ENCODE results near the gene OSBPL8.
"Not testable (repeated sequence)": the region's sequence is repeated elsewhere in the genome, so short reads cannot be mapped to it uniquely, and the experiment has no call there.

The OSBPL8 gene

DNA sequence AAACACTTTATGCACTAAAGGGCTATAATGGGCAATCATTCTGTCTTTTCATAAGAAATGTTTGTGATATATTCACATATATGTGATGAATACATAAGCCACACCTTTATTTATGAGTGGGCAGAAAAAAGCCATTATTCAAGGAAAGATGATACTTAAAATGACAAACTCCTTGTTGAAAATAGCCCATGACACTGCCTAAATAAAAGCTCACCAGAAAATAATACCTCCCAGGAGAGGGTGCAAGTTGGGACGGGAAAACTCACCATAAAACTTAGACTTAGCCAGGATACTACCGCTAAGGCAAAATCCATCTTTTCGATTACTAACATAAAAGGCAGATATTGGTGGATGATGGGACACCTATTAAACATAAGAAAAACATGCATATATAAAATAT lies 175.6 kb downstream of the OSBPL8 start:
- TF ChIP-seq, protein P1, sequence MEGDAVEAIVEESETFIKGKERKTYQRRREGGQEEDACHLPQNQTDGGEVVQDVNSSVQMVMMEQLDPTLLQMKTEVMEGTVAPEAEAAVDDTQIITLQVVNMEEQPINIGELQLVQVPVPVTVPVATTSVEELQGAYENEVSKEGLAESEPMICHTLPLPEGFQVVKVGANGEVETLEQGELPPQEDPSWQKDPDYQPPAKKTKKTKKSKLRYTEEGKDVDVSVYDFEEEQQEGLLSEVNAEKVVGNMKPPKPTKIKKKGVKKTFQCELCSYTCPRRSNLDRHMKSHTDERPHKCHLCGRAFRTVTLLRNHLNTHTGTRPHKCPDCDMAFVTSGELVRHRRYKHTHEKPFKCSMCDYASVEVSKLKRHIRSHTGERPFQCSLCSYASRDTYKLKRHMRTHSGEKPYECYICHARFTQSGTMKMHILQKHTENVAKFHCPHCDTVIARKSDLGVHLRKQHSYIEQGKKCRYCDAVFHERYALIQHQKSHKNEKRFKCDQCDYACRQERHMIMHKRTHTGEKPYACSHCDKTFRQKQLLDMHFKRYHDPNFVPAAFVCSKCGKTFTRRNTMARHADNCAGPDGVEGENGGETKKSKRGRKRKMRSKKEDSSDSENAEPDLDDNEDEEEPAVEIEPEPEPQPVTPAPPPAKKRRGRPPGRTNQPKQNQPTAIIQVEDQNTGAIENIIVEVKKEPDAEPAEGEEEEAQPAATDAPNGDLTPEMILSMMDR (conservative IDR thresholded peaks at IDR 0.05) = no peak
- H3K27ac ChIP-seq = no peak overlapping the region

DNA sequence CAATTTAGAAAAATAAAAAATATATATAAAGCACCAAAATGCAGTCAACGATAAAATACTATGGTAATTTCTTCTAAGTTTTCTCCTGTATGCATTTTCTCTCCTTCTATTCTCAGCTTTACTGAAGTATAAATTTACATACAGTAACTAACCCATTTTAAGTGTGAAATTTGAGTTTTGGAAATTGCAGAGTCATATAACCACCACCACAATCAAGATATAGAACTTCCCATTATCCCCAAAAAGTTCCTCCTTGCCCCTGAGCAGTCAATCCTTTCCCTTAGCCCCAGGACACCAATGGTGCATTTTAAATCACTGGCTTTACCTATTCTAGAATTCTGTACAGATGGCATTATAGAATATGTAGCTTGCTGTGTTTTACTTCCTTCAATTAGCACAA lies 180.3 kb downstream of the OSBPL8 start:
- TF ChIP-seq, protein P1 (conservative IDR thresholded peaks at IDR 0.05) = no peak
- no peak overlapping the region for H3K27ac ChIP-seq

GRCh38 chr12:76376876-76377275 lies 182.7 kb downstream of the OSBPL8 start:
- not testable (repeated sequence) for H3K27ac ChIP-seq

GRCh38 chr12:76375939-76376338 lies 183.6 kb downstream of the OSBPL8 start:
- TF ChIP-seq, protein P1 (conservative IDR thresholded peaks at IDR 0.05) = no peak

GRCh38 chr12:76375470-76375869 lies 184.1 kb downstream of the OSBPL8 start:
- TF ChIP-seq, protein P1 (conservative IDR thresholded peaks at IDR 0.05) = no peak
- H3K27ac ChIP-seq = no peak overlapping the region

More at GRCh38 chr12:76375939-76376338, 183.6 kb downstream of the OSBPL8 start:
- no peak overlapping the region for H3K27ac ChIP-seq

GRCh38 chr12:76374386-76375020 lies 185.1 kb downstream of the OSBPL8 start:
- H3K27ac ChIP-seq = no peak overlapping the region
- TF ChIP-seq, protein P1 (conservative IDR thresholded peaks at IDR 0.05) = no peak

DNA sequence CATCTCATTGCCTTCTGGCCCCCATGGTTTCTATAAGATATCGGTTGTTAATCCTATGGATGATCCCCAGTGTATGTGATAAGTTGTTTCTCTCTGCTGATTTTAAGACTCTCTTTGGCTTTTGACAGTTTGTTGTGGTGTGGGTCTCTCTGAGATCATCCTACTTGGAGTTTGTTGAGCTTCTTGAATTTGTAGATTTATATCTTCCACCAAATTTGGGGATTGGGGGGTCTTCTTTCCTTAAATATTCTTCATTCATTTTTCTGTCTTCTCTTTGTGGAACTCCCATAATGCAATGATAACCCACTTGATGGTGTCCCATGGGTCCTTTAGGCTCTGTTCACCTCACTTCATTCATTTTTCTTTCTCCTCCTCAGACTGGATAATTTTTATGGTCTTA lies 191.3 kb downstream of the OSBPL8 start:
- TF ChIP-seq, protein P1 (conservative IDR thresholded peaks at IDR 0.05) = no peak
- H3K27ac ChIP-seq = no peak overlapping the region

- TF ChIP-seq, protein P1 (conservative IDR thresholded peaks at IDR 0.05) = no peak
- H3K27ac ChIP-seq = no peak overlapping the region
These were observed 193.4 kb downstream of the OSBPL8 start for GRCh38 chr12:76366163-76366562.

- not testable (repeated sequence) for H3K27ac ChIP-seq
These were observed 195.4 kb downstream of the OSBPL8 start for GRCh38 chr12:76364131-76364530.
